H1 (cell line): ENCODE data around the gene GCLM. TPM values are rescaled to one million over a fixed set of nuclear protein-coding genes. Genes with fewer than 3 reads are reported as not detected.

Experiments used
- ATF3 ChIP-seq: IDR thresholded peaks from 2 replicates; pipeline ENCODE4 v1.6.1; 2011; ENCODE audit warnings: low read depth, mild to moderate bottlenecking, low read length; ENCODE audit not compliant: insufficient read depth
- BACH1 ChIP-seq: IDR thresholded peaks from 2 replicates; pipeline ENCODE4 v1.6.1; 2012; ENCODE audit warnings: low read length, improper control_type of control experiment
- MAX ChIP-seq: IDR thresholded peaks from 2 replicates; pipeline ENCODE4 v1.6.1; 2012; ENCODE audit warnings: inconsistent platforms
- RBBP5 ChIP-seq: IDR thresholded peaks from 2 replicates; pipeline ENCODE4 v1.7.1; 2012; ENCODE audit warnings: low read depth, mild to moderate bottlenecking, inconsistent platforms, low read length, moderate library complexity, borderline replicate concordance
- TAF7 ChIP-seq: optimal IDR thresholded peaks from 2 replicates; pipeline ENCODE3; 2011; ENCODE audit warnings: low read depth, mild to moderate bottlenecking, inconsistent platforms, low read length, moderate library complexity, borderline replicate concordance
- TEAD4 ChIP-seq: IDR thresholded peaks from 2 replicates; pipeline ENCODE4 v1.6.1; 2012; ENCODE audit warnings: low read depth, low read length, inconsistent platforms, mixed read lengths
- YY1 ChIP-seq: IDR thresholded peaks from 2 replicates; pipeline ENCODE4 v1.6.1; 2011; ENCODE audit warnings: low read depth, mild to moderate bottlenecking, low read length
- polyA plus RNA-seq, 7 experiments: library from polyadenylated mRNA; depleted of rRNA in 3 of 7; stranded (reverse) in 5 of 7; unstranded in 2 of 7; fragments of >200 nt in 5 of 7; fragments of 200-250 nt in 2 of 7; gene quantifications; 1 replicate in 5 of 7; 2 replicates in 1 of 7; 4 replicates in 1 of 7; pipeline versions ENCODE4 v1.2.1 to v1.2.3, GENCODE V29; 2011 to 2013; ENCODE audit warnings: missing spikeins in 2 of 7, mixed read lengths in 2 of 7
- total RNA-seq: library from RNA; stranded (reverse); fragmentation: NEBNext Ultra II Directional; extraction: Animal tissue kit (Norgen Biotek cat#: 25700); gene quantifications from 2 replicates; pipeline ENCODE4 v1.2.1, GENCODE V29; 2021

Gene GCLM
- total and polyA plus RNA-seq, 2 of the 8 experiments (the other 6 are each of a cell fraction or from before 2014, with no cell fraction given): 3.1 to 12.8 TPM

- TF ChIP-seq BACH1: no peak
- no peak for TF ChIP-seq YY1
- no peak for TF ChIP-seq TEAD4
- TF ChIP-seq RBBP5: no peak
- TF ChIP-seq ATF3: no peak
- no peak for TF ChIP-seq TAF7
- no peak for TF ChIP-seq MAX
Observed at GRCh38 chr1:93919780-93920179, 10.6 kb upstream of the GCLM start (continued).
